Keratinocyte (primary cell): ENCODE measurements around the gene ENOSF1.

Source experiments
- EZH2 ChIP-seq: IDR thresholded peaks from one replicate; pipeline ENCODE4 v1.6.1; 2012; ENCODE audit warnings: inconsistent platforms, mild to moderate bottlenecking, low read length, moderate library complexity
- TF ChIP-seq, protein P1 (sequence below), 3 experiments: IDR thresholded peaks in 1 of 3; conservative IDR thresholded peaks in 1 of 3; optimal IDR thresholded peaks in 1 of 3; 2 replicates in 2 of 3; 3 replicates in 1 of 3; pipeline versions ENCODE3 to v1.5.1; 2011; ENCODE audit warnings: low read length in 3 of 3, mild to moderate bottlenecking in 3 of 3, moderate library complexity in 2 of 3, control low read depth in 1 of 3, inconsistent platforms in 1 of 3; ENCODE audit not compliant: insufficient read depth in 2 of 3; ENCODE audit errors: extremely low read depth in 1 of 3

- TF ChIP-seq, protein P1, sequence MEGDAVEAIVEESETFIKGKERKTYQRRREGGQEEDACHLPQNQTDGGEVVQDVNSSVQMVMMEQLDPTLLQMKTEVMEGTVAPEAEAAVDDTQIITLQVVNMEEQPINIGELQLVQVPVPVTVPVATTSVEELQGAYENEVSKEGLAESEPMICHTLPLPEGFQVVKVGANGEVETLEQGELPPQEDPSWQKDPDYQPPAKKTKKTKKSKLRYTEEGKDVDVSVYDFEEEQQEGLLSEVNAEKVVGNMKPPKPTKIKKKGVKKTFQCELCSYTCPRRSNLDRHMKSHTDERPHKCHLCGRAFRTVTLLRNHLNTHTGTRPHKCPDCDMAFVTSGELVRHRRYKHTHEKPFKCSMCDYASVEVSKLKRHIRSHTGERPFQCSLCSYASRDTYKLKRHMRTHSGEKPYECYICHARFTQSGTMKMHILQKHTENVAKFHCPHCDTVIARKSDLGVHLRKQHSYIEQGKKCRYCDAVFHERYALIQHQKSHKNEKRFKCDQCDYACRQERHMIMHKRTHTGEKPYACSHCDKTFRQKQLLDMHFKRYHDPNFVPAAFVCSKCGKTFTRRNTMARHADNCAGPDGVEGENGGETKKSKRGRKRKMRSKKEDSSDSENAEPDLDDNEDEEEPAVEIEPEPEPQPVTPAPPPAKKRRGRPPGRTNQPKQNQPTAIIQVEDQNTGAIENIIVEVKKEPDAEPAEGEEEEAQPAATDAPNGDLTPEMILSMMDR (optimal IDR thresholded peaks at IDR 0.05 in 1 of 3, IDR thresholded peaks at IDR 0.05 in 1 of 3, conservative IDR thresholded peaks at IDR 0.05 in 1 of 3; ENCODE audit: extremely low read depth in 1 of 3, insufficient read depth in 2 of 3, low read length in 3 of 3), result no peak
- TF ChIP-seq EZH2, result no peak
These were observed 50.2 kb downstream of the ENOSF1 start for GRCh38 chr18:662197-662596.
